BJ (cell line): ENCODE data around the gene MRAS. TPM values are rescaled to one million over a fixed set of nuclear protein-coding genes. Genes with fewer than 3 reads are reported as not detected.

Source experiments
- CTCF ChIA-PET: fragments of 350-600 bp; formaldehyde crosslinking; extraction: SDS; loops from one replicate; lab custom pipeline; 2021; ENCODE audit warnings: antibody characterized with exemption, inconsistent platforms; lab: Yijun Ruan, JAX
- POLR2A ChIA-PET: fragments of 300-600 bp; sonication (Branson Sonifier 250); formaldehyde crosslinking; extraction: SDS; loops from one replicate; lab custom pipeline; 2021; ENCODE audit warnings: antibody characterized with exemption; lab: Charles Lee
- DNase-seq: peaks from one replicate; pipeline ENCODE4 v3.0.0-alpha.2; 2011; ENCODE audit warnings: low read depth
- H3K27me3 ChIP-seq: 2 replicates; pipeline ENCODE4 v1.6.0; 2011; ENCODE audit warnings: low read length; ENCODE audit not compliant: control insufficient read depth, insufficient read depth
- H3K36me3 ChIP-seq: 2 replicates; pipeline ENCODE4 v1.5.1; 2011; ENCODE audit warnings: low read length; ENCODE audit not compliant: control insufficient read depth, insufficient read depth
- H3K4me3 ChIP-seq: 2 replicates; pipeline ENCODE4 v1.5.1; 2011; ENCODE audit warnings: low read depth, mild to moderate bottlenecking, control low read depth, low read length
- CTCF ChIP-seq: IDR thresholded peaks from 2 replicates; pipeline ENCODE4 v1.5.1; 2011; ENCODE audit warnings: low read depth, mild to moderate bottlenecking, control low read depth, inconsistent platforms, low read length, moderate library complexity; ENCODE audit not compliant: insufficient read depth
- polyA plus RNA-seq: library from polyadenylated mRNA; depleted of rRNA; stranded (reverse); fragments of >200 nt; gene quantifications from 2 replicates; pipeline ENCODE4 v1.2.3, GENCODE V29; 2011

Gene MRAS
- polyA plus RNA-seq, 1 experiment: 99.8 TPM

- no peak for DNase-seq
- H3K4me3 ChIP-seq: no peak overlapping the region
- H3K27me3 ChIP-seq: no peaks in the 10 kb centered on the region; the same call in 1 of the 2 replicates
- POLR2A ChIA-PET: interaction anchor here (1.1 kb wide), 1 partner anchor 40 kb away, joined by 5 read pairs; no protein-coding TSS in a partner anchor
- TF ChIP-seq CTCF: no peak
- CTCF ChIA-PET: interaction anchor here (0.9 to 3.5 kb wide), 14 partner anchors 9 to 91 kb away, joined by 3 to 13 read pairs (median 4); no protein-coding TSS in a partner anchor
- no peaks in the 10 kb centered on the region; the same call in 1 of the 2 replicates for H3K36me3 ChIP-seq
Measured at GRCh38 chr3:138349926-138350665, 1.7 kb downstream of the MRAS start.

GRCh38 chr3:138351151-138351550, 2.8 kb downstream of the MRAS start:
- CTCF ChIA-PET: interaction anchor here (1.0 to 3.5 kb wide), 4 partner anchors 17 to 66 kb away, joined by 3 to 13 read pairs (median 4); no protein-coding TSS in a partner anchor

GRCh38 chr3:138351916-138352550, 3.7 kb downstream of the MRAS start:
- POLR2A ChIA-PET: no interaction called here
- no peak overlapping the region for H3K4me3 ChIP-seq
- DNase-seq: no peak
- CTCF ChIA-PET: interaction anchor here (0.8 to 3.5 kb wide), 3 partner anchors 19 to 74 kb away, joined by 3 to 13 read pairs (median 4); no protein-coding TSS in a partner anchor
- no peak for TF ChIP-seq CTCF
- no peaks in the 10 kb centered on the region for H3K27me3 ChIP-seq
- no peaks in the 10 kb centered on the region; the same call in 1 of the 2 replicates for H3K36me3 ChIP-seq

More at GRCh38 chr3:138351151-138351550, 2.8 kb downstream of the MRAS start:
- H3K36me3 ChIP-seq: no peaks in the 10 kb centered on the region; the same call in 1 of the 2 replicates
- H3K4me3 ChIP-seq: no peak overlapping the region
- POLR2A ChIA-PET: no interaction called here
- TF ChIP-seq CTCF: no peak
- no peak for DNase-seq
- H3K27me3 ChIP-seq: no peaks in the 10 kb centered on the region

GRCh38 chr3:138354376-138354775, 6.0 kb downstream of the MRAS start:
- Histone ChIP-seq H3K36me3 (no peaks in the 10 kb centered on the region; the same call in 1 of the 2 replicates), H3K4me3 (no peak overlapping the region), H3K27me3 (no peaks in the 10 kb centered on the region)
- CTCF ChIA-PET: interaction anchor here (0.9 kb wide), 1 partner anchor 10 kb away, joined by 3 read pairs; no protein-coding TSS in a partner anchor
- no peak for DNase-seq
- POLR2A ChIA-PET: no interaction called here
- no peak for TF ChIP-seq CTCF

GRCh38 chr3:138355071-138355470, 6.7 kb downstream of the MRAS start:
- CTCF ChIA-PET: interaction anchor here (0.9 to 1.5 kb wide), 2 partner anchors 9 to 17 kb away, joined by 3 to 4 read pairs; no protein-coding TSS in a partner anchor

More at GRCh38 chr3:138355071-138355470, 6.7 kb downstream of the MRAS start:
- no peaks in the 10 kb centered on the region; the same call in 1 of the 2 replicates for H3K36me3 ChIP-seq
- no peak for DNase-seq
- POLR2A ChIA-PET: no interaction called here
- TF ChIP-seq CTCF: no peak
- no peak overlapping the region for H3K4me3 ChIP-seq
- no peaks in the 10 kb centered on the region for H3K27me3 ChIP-seq
